GM19035 (cell line): ENCODE data around the gene YBX2.
A peak's percentile ranks its signal among the peaks of the same experiment; 100 is the strongest.

Experiments
- ATAC-seq: cut with Tn5 transposase; IDR thresholded peaks from one replicate; pipeline ENCODE4 v1.9.1; 2021; ENCODE audit not compliant: unreplicated experiment

YBX2 gene

DNA sequence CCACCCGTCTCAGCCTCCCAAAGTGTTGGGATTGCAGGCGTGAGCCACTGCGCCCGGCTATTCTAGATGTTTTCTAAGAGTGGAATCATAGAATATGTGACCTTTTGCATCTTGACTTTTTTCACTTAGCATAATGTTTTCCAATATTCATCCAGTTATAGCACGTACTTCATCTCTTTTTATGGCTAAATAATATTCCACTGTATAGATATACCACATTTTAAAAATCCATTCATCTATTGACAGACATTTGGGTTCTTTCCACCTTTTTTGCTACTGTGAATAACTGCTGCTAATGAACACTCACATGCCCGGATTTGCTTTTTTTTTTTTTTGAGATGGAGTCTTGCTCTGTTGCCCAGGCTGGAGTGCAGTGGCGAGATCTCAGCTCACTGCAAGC is 9.7 kb upstream of the YBX2 start:
- ATAC-seq, result no peak

GRCh38 chr17:7296189-7296861 is 1.9 kb upstream of the YBX2 start:
- ATAC-seq, result no peak

DNA sequence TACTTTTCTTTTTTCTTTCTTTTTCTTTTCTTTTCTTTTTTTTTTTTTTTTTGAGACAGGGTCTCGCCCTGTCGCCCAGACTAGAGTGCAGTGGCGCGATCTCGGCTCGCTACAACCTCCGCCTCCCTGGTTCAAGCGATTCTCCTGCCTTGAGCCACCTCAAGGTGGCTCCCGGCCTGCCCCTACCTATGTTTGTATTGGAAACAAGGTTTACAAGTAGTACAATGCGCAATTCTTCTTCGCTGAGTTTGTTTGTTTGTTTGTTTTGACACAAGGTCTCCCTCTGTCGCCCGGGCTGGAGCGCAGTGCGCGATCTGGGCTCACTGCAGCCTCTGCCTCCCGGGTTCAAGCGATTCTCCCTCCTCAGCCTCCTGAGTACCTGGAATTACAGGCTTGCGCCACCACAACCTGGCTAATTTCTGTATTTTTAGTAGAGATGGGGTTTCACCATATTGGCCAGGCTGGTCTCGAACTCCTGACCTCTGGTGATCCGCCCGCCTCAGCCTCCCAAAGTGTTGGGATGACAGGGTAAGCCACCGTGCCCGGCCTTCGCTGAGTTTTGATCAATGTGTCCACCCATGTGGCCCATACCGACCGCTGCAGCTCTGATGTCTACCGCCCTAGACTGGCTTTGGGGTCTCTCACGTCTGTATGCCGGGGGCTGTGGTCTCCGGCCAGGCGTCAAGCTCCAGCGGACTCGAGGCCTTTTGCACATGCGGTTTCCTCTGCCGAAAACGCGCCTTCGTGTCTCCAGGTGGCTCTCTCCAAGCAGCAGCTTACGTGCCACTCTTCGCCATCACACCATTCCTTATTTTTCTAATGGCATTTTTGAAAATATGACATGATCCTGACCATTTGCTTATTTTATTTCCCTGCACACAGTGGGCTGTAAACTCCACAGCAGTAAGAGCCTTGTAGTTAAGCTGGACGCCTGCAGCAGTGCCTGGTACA is 1.1 kb upstream of the YBX2 start:
- ATAC-seq, result no peak

DNA sequence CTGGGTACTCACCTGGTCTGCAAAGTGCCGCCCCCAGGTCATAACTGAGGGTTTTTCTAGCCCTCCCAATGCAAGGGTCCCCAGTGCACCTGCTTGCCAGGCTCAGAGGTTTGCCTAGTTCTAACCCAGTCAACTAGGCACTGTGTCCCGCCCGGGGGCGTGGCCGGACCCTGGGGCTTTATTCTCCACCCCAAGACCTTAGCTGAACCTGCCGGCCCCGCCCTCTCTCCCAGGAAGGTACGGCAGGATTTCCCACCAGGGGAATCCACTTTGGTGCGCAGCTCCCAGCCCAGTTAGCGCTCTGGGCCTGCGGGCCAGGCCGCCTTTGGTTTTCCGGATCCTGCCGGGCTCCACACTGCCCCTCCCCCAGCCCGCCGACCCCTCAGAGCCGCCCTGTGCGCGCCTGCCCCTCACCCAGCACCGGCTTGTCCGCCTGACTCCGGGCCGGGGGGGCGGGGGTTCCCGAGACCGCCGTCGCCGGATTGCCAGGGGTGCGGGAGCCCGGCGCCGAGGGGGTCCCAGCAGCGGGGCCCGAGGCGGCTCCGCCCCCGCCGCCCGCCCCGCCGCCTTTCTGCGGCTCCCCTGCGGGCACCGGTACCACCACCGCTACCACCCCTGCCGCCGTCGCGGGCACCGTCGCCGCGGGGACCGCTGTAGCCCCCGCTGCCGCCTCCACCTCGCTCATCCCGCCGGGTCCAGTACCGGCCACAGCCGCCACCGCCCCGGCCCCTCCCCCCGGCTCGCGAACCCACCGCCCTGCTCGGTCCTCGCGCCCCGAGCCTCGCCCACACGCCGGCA is 424 bp downstream of the YBX2 start:
- no peak for ATAC-seq

DNA sequence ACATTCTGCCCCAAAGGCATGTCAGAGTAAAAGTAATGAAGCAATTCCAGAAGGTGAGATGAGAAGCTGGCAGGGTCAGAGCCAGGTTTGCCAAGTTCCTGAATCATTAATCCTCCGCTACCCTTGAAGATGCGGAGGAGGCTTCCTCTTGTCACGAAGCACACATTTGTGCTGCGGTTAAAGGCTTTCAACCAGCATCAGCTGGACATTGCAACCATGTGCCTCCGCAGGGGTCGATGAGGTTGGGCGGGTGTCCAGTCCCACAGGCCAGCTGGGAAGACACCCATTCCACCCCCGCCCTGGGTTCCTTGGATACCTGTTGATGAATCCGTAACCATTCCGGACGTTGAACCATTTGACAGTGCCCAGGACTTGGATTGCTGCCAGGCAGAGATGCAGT is 1.3 kb downstream of the YBX2 start:
- ATAC-seq, result no peak

- no peak for ATAC-seq
Measured at GRCh38 chr17:7292729-7293128, 1.7 kb downstream of the YBX2 start.

- no peak for ATAC-seq
Measured at GRCh38 chr17:7292194-7292593, 2.2 kb downstream of the YBX2 start.

DNA sequence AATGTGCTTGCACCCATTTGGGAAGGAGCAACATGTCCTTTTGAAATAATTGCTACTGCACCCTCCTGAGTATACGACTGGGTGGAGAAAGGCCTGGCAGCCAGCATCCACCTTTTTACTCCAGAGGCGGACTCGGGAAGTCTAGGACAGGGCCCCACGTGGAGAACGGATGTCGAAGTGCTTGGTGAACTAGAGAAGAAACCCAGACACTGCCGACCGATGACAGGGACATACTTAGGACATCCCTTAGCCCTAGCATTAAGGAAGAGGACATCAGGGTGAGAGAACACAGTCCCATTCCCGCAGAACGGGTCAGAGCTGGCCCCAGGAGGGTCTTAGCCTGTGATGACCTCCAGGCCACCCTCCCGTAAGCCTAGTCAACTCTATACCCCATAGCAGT is 3.8 kb downstream of the YBX2 start:
- no peak for ATAC-seq

DNA sequence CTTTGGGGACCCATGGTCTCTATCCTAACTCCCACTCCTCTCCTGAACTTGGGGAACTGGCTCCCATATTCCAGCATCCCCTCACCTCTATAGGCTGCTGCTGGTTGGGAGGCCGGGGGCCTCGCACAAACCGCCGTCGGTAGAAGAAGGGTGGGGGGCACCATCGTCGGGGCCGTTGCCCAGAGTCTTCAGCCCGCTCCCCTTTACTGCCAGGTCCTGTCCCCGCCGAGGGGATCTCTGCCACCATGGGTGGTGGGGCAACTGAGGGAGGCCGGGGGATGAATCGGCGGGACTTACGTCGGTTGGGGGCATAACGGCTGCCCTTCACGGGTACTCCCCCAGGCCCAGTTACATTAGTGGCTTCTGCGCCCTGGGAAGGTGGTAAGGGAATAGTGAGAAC is 4.3 kb downstream of the YBX2 start:
- no peak for ATAC-seq

- ATAC-seq, result no peak
Measured at GRCh38 chr17:7289256-7290032, 5.0 kb downstream of the YBX2 start.

DNA sequence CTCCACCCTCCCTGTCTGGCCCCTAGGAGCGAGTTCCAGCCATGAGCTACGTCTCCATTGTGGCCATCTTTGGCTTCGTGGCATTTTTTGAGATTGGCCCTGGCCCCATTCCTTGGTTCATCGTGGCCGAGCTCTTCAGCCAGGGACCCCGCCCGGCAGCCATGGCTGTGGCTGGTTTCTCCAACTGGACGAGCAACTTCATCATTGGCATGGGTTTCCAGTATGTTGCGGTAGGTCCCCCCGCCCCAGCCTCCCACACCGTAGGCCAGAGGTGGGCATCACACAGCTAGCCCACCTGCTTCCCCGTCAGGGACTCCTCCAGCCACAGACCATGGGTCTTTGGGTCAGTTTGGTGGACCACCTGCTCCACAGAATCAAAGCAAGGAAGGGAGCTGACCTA is 8.8 kb downstream of the YBX2 start:
- no peak for ATAC-seq

GRCh38 chr17:7284911-7285310 is 9.5 kb downstream of the YBX2 start:
- no peak for ATAC-seq

DNA sequence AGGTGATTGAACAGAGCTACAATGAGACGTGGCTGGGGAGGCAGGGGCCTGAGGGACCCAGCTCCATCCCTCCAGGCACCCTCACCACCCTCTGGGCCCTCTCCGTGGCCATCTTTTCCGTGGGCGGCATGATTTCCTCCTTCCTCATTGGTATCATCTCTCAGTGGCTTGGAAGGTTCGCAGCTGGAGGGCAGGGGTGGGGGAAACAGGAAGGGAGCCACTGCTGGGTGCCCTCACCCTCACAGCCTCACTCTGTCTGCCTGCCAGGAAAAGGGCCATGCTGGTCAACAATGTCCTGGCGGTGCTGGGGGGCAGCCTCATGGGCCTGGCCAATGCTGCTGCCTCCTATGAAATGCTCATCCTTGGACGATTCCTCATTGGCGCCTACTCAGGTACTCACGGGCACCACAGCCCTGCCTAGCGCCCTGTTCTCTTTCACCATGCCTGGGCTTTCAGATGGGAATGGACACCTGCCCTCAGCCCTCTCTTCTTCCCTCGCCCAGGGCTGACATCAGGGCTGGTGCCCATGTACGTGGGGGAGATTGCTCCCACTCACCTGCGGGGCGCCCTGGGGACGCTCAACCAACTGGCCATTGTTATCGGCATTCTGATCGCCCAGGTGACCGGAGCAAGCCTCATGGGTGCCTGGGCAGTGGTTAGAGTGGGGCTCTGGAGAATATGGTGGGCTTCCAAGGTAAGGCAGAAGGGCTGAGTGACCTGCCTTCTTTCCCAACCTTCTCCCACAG is 10.8 kb downstream of the YBX2 start:
- ATAC-seq, result no peak

GRCh38 chr17:7282752-7283321 is 11.6 kb downstream of the YBX2 start:
- ATAC-seq, result no peak

DNA sequence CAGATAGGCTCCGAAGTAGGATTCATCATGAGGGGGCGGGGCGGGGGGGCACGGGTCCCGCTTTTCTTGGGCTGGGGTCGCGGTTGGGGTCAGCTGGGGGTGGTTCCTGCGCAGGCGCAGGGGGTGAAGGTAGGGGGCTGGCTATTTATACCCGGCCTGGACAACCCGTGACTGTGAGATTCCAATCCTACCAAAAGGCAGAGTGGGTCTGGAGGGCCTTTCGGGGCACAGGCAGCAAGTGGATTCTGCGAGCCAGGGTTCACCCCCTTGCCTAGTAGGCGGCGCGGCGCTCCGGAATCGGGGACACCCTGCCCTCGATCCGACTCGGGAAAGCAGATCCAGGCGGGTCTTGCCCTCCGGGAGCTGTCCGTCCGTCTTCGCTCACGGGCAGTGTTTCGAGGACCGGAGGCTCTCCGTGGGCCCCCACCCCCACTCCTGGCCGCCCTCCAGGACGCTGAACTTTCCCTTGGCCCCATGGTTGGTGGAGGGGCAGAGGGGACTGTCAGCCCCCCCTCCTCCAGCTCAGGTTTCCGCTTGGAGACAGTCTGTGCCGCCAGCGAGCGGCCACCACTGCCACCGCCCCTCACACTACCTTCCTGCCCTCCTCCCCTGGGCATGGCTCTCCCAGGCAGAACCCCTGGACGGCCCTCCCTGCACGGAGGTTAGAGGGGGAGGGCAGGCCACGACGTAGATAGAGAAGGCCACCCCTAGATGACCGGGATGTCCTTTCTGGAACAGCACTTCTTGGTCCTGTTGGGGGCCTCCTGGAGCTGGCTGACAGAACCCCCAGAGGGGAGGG is 12.3 kb downstream of the YBX2 start:
- no peak for ATAC-seq

GRCh38 chr17:7281074-7281952 is 13.1 kb downstream of the YBX2 start, which contains the start of gene SLC2A4:
Gene SLC2A4, plus strand, starts transcription at chr17:7281718. Its CDS starts 217 bp downstream, at chr17:7281935.
- ATAC-seq, result peak; percentile 53

GRCh38 chr17:7280519-7281073 is 13.8 kb downstream of the YBX2 start:
- peak; percentile 75 for ATAC-seq

DNA sequence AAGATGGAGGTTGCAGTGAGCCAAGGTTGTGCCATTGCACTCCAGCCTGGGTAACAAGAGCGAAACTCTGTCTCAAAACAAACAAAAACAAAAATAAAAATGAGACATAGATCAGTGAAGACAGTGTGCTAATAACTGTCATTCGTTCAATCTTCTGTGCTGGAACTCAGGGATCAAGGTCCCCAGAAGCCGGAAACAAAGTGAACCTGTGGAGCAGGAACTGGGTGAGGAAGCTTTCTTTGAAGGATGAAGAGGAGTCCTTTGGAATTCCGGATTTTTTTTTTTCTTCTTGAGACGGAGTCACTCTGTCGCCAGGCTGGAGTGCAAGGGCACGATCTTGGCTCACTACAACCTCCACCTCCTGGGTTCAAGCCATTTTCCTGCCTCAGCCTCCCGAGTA is 15.0 kb downstream of the YBX2 start:
- no peak for ATAC-seq
